Activated naive CD8-positive, alpha-beta T cell treated with anti-CD3 and anti-CD28 coated beads, Interleukin-2, amount 50 U/mL, for 24 hours (primary cell): ENCODE data around the gene ASPSCR1.
A peak's percentile ranks its signal among the peaks of the same experiment; 100 is the strongest.

Source experiments
- ATAC-seq: fragments of 150-1000 bp; cut with Tn5 transposase; one replicate; pipeline ENCODE4 v1.10.0; 2021
- DNase-seq: peaks from one replicate; pipeline ENCODE4 v3.0.0; 2021
- H3K27ac Mint-ChIP-seq: one replicate; pipeline ENCODE4 v1.8.0; 2021; ENCODE audit warnings: mild to moderate bottlenecking, mixed read lengths
- H3K27me3 Mint-ChIP-seq: one replicate; pipeline ENCODE4 v1.8.0; 2021; ENCODE audit warnings: mixed read lengths
- H3K36me3 Mint-ChIP-seq: one replicate; pipeline ENCODE4 v1.8.0; 2021; ENCODE audit warnings: low read depth, mixed read lengths
- H3K4me1 Mint-ChIP-seq: one replicate; pipeline ENCODE4 v1.8.0; 2021; ENCODE audit warnings: mixed read lengths
- H3K4me3 Mint-ChIP-seq: one replicate; pipeline ENCODE4 v1.8.0; 2021; ENCODE audit warnings: mild to moderate bottlenecking, moderate library complexity, mixed read lengths
- H3K9me3 Mint-ChIP-seq: one replicate; pipeline ENCODE4 v1.8.0; 2021; ENCODE audit warnings: mixed read lengths

The ASPSCR1 gene

GRCh38 chr17:81954131-81955057 is 23.0 kb upstream of the ASPSCR1 start:
- Mint-ChIP-seq H3K27me3 (peaks cover 10% of the 10 kb centered on the region), H3K27ac (no peak overlapping the region), H3K4me3 (no peak overlapping the region), H3K9me3 (no peaks in the 10 kb centered on the region), H3K36me3 (no peaks in the 10 kb centered on the region), H3K4me1 (peaks cover 4% of the 10 kb centered on the region)
- DNase-seq (no peak), ATAC-seq (no peak)

DNA sequence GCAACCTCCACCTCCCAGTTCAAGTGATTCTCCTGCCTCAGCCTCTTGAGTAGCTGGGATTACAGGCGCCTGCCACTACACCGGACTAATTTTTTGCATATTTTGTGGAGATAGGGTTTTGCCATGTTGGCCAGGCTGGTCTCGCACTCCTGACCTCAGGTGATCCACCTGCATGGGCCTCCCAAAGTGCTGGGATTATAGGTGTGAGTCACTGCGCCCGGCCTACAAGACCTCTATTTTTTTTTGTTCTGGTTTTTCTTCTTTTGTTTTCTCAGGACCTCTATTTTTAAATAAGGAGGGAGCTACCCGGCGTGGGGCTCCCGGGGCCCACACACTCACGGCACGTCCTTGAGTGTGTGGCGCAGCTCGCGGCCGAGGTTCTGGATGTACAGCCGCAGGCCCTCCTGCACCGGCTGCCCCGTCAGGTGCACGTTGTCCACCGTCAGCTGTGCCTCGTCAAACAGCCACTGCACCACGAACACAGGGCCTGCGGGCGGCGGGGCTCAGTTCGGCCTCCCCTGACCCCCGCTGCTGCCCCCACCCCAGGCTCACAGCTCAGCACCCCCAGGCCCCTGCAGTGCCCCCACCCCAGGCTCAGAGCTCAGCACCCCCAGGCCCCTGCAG is 22.3 kb upstream of the ASPSCR1 start:
- Mint-ChIP-seq H3K9me3 (no peaks in the 10 kb centered on the region), H3K4me3 (no peak overlapping the region), H3K27me3 (peaks cover 10% of the 10 kb centered on the region), H3K36me3 (no peaks in the 10 kb centered on the region), H3K27ac (no peak overlapping the region), H3K4me1 (peaks cover 4% of the 10 kb centered on the region)
- no peak for ATAC-seq
- DNase-seq, result no peak

GRCh38 chr17:81955756-81956544 is 21.5 kb upstream of the ASPSCR1 start:
- Mint-ChIP-seq H3K27me3 (peaks cover 10% of the 10 kb centered on the region), H3K27ac (no peak overlapping the region), H3K9me3 (no peaks in the 10 kb centered on the region), H3K4me3 (no peak overlapping the region), H3K36me3 (no peaks in the 10 kb centered on the region), H3K4me1 (peaks cover 4% of the 10 kb centered on the region)
- DNase-seq, result no peak
- no peak for ATAC-seq

GRCh38 chr17:81956607-81957589 is 20.5 kb upstream of the ASPSCR1 start:
- H3K27me3 Mint-ChIP-seq, result peaks cover 10% of the 10 kb centered on the region

GRCh38 chr17:81957691-81958432 is 19.6 kb upstream of the ASPSCR1 start:
- H3K27ac Mint-ChIP-seq, result no peak overlapping the region
- peaks cover 4% of the 10 kb centered on the region for H3K4me1 Mint-ChIP-seq
- ATAC-seq (no peak), DNase-seq (no peak)
- H3K27me3 Mint-ChIP-seq, result peaks cover 16% of the 10 kb centered on the region
- no peaks in the 10 kb centered on the region for H3K9me3 Mint-ChIP-seq
- no peaks in the 10 kb centered on the region for H3K36me3 Mint-ChIP-seq
- no peak overlapping the region for H3K4me3 Mint-ChIP-seq

More at GRCh38 chr17:81956607-81957589, 20.5 kb upstream of the ASPSCR1 start:
- Mint-ChIP-seq H3K27ac (no peak overlapping the region), H3K9me3 (no peaks in the 10 kb centered on the region), H3K4me1 (peaks cover 4% of the 10 kb centered on the region), H3K36me3 (no peaks in the 10 kb centered on the region), H3K4me3 (no peak overlapping the region)
- no peak for DNase-seq
- no peak for ATAC-seq

GRCh38 chr17:81958633-81959342 is 18.6 kb upstream of the ASPSCR1 start:
- Mint-ChIP-seq H3K36me3 (no peaks in the 10 kb centered on the region), H3K27me3 (peaks cover 16% of the 10 kb centered on the region), H3K27ac (no peak overlapping the region), H3K9me3 (no peaks in the 10 kb centered on the region), H3K4me1 (peaks cover 4% of the 10 kb centered on the region), H3K4me3 (peak overlapping the region; percentile 14)
- no peak for ATAC-seq
- DNase-seq, result no peak

GRCh38 chr17:81959362-81960129 is 17.9 kb upstream of the ASPSCR1 start:
- H3K4me3 Mint-ChIP-seq, result no peak overlapping the region
- no peaks in the 10 kb centered on the region for H3K9me3 Mint-ChIP-seq
- peaks cover 19% of the 10 kb centered on the region for H3K27me3 Mint-ChIP-seq
- peak; percentile 89 for ATAC-seq
- no peaks in the 10 kb centered on the region for H3K36me3 Mint-ChIP-seq
- H3K27ac Mint-ChIP-seq, result no peak overlapping the region
- H3K4me1 Mint-ChIP-seq, result peaks cover 4% of the 10 kb centered on the region
- peak; percentile 85 for DNase-seq

DNA sequence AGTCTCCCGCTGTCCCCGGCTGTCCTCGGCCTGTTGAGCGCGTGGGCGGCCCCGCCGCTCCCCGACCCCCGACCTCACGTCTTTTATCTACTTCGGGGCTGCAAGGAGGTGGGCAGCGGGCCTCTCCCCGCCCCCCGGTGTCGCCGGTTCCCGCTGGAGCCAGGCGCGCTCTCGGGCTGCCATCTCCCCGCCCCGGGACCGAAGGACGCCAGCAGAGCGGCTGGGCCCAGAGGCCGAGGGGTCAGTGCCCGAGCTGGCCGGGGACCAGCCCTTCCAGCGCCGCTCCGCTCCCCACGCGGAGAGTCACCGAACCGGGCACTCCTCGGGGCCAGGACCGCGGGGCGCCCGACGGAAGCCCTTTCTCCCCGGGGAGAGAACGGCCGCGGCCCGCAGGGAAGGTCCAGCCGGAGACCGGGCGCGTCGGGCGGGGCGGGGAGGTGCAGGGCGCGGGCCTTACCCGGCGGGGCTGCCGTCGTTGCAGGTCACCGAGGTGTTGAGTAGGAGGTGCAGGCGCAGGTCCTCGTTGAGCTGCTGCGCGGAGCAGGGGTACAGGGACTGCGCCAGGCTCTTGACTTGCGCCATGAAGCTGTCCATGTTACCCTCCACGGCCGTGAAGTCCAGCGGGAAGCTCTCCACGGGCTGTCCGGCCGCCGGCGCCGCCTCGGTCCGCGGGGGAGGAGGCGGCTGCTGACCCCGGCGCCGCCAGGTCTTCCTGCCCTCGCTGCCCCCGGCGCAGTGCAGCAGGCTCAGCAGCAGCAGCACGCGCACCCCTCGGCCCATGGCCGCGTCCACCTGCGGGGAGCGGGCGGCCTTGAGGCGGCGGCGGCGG is 17.1 kb upstream of the ASPSCR1 start:
- no peak for ATAC-seq

GRCh38 chr17:81961087-81961511 is 16.3 kb upstream of the ASPSCR1 start, which contains the start of gene NOTUM:
Gene NOTUM, minus strand, starts transcription at chr17:81961187. Its CDS starts 278 bp downstream, at chr17:81960909.
- peak within 1 kb of the TSS; percentile 34 for H3K4me3 Mint-ChIP-seq
- DNase-seq, result no peak

More for the DNA sequence above, 17.1 kb upstream of the ASPSCR1 start:
- Mint-ChIP-seq H3K4me3 (no peak overlapping the region), H3K27ac (no peak overlapping the region), H3K36me3 (no peaks in the 10 kb centered on the region), H3K27me3 (peaks cover 22% of the 10 kb centered on the region), H3K9me3 (no peaks in the 10 kb centered on the region), H3K4me1 (peaks cover 4% of the 10 kb centered on the region)
- DNase-seq, result no peak

GRCh38 chr17:81961521-81962498 is 15.6 kb upstream of the ASPSCR1 start:
- H3K9me3 Mint-ChIP-seq, result no peaks in the 10 kb centered on the region
- H3K27me3 Mint-ChIP-seq, result peaks cover 22% of the 10 kb centered on the region
- ATAC-seq, result no peak

More at GRCh38 chr17:81961087-81961511, 16.3 kb upstream of the ASPSCR1 start, which contains the start of gene NOTUM:
- peaks cover 22% of the 10 kb centered on the region for H3K27me3 Mint-ChIP-seq
- H3K4me1 Mint-ChIP-seq, result peaks cover 4% of the 10 kb centered on the region
- no peaks in the 10 kb centered on the region for H3K9me3 Mint-ChIP-seq
- H3K27ac Mint-ChIP-seq, result no peak within 1 kb of the TSS
- no peak for ATAC-seq
- no peaks in the 10 kb centered on the region for H3K36me3 Mint-ChIP-seq

More at GRCh38 chr17:81961521-81962498, 15.6 kb upstream of the ASPSCR1 start:
- Mint-ChIP-seq H3K4me1 (peaks cover 7% of the 10 kb centered on the region), H3K27ac (no peak overlapping the region), H3K4me3 (peak overlapping the region; percentile 34), H3K36me3 (no peaks in the 10 kb centered on the region)
- DNase-seq, result no peak
